Measurements from ENCODE around the gene B3GNT8. TPM values are rescaled to one million over a fixed set of nuclear protein-coding genes. Genes with fewer than 3 reads are reported as not detected.

Gene B3GNT8
- total RNA-seq, 1 experiment from 2014 or later = not detected

- TF ChIP-seq ZBTB33 (IDR thresholded peaks at IDR 0.05; ENCODE audit: extremely low read depth, insufficient replicate concordance, low read length) = no peak
- TF ChIP-seq SP1 (IDR thresholded peaks at IDR 0.05; ENCODE audit: low read depth) = no peak
Observed at GRCh38 chr19:41377977-41378709, 49.0 kb downstream of the B3GNT8 start (continued).

GRCh38 chr19:41376998-41377365, 50.2 kb downstream of the B3GNT8 start:
- intact Hi-C loops (cut with micrococcal nuclease) = no loop called here
- Histone ChIP-seq H3K79me2 (ENCODE audit: insufficient read depth, low read length) (no peaks in the 10 kb centered on the region), H3K9me3 (ENCODE audit: control insufficient read depth in 1 of 2, insufficient read depth in 1 of 2, low read depth in 1 of 2, low read length in 2 of 2) (no peaks in the 10 kb centered on the region), H3K4me3 (replicated peaks in 1 of 2; ENCODE audit: low read depth in 1 of 2, low read length in 2 of 2) (no peak overlapping the region), H3K4me1 (ENCODE audit: control insufficient read depth in 1 of 2, insufficient read depth in 2 of 2, low read length in 2 of 2) (peaks cover 10 to 26% of the 10 kb centered on the region in 2 experiments), H3K9me2 (ENCODE audit: insufficient read depth) (no peaks in the 10 kb centered on the region), H4K20me1 (ENCODE audit: insufficient read depth) (no peaks in the 10 kb centered on the region), H3K27ac (ENCODE audit: low read depth, low read length) (no peak overlapping the region), H3K4me2 (ENCODE audit: low read length) (no peak overlapping the region), H3K27me3 (ENCODE audit: insufficient read depth, low read length) (no peaks in the 10 kb centered on the region), H2AFZ (ENCODE audit: low read depth, low read length, poor library complexity, severe bottlenecking) (no peak overlapping the region), H3K9ac (ENCODE audit: low read length) (no peak overlapping the region), H3K36me3 (ENCODE audit: control insufficient read depth in 1 of 2, insufficient read depth in 2 of 2, low read length in 2 of 2) (no peaks in the 10 kb centered on the region)
- TF ChIP-seq POLR2A (IDR thresholded peaks at IDR 0.05; ENCODE audit: borderline replicate concordance, extremely low read depth, insufficient read depth, insufficient read length) = no peak
- no peak for TF ChIP-seq ELF1 (IDR thresholded peaks at IDR 0.05; ENCODE audit: borderline replicate concordance, low read depth)
- no peak for TF ChIP-seq CEBPB (IDR thresholded peaks at IDR 0.05; ENCODE audit: low read depth)
- TF ChIP-seq ZBTB33 (IDR thresholded peaks at IDR 0.05; ENCODE audit: extremely low read depth, insufficient replicate concordance, low read length) = no peak
- no peak for TF ChIP-seq JUND (IDR thresholded peaks at IDR 0.05)
- no peak for TF ChIP-seq POLR2AphosphoS5 (IDR thresholded peaks at IDR 0.05; ENCODE audit: low read depth, low read length)
- DNase-seq (ENCODE audit: low read depth, low spot score) = no peak
- BruUV-seq (replicated peaks) = no TSS peak
- ChIA-PET CTCF (interaction anchor here (0.7 kb wide), 1 partner anchor 270 kb away, joined by 3 read pairs; no protein-coding TSS in a partner anchor), POLR2A (no interaction called here), RAD21 (ENCODE audit: low non-redundant PET in 1 of 2, low total read pairs in 2 of 2, uncharacterized antibody in 2 of 2, unreplicated experiment in 2 of 2) (no interaction called here)
- ATAC-seq = no peak

Data from HCT116 (cell line).